HG02588 (cell line): ENCODE results near the gene ZBED5.
"Not testable (repeated sequence)": the region's sequence is repeated elsewhere in the genome, so short reads cannot be mapped to it uniquely, and the experiment has no call there.

Experiments used
- ATAC-seq: cut with Tn5 transposase; IDR thresholded peaks from one replicate; pipeline ENCODE4 v1.9.1; 2021; ENCODE audit warnings: mild to moderate bottlenecking, moderate library complexity; ENCODE audit not compliant: unreplicated experiment

Gene ZBED5

DNA sequence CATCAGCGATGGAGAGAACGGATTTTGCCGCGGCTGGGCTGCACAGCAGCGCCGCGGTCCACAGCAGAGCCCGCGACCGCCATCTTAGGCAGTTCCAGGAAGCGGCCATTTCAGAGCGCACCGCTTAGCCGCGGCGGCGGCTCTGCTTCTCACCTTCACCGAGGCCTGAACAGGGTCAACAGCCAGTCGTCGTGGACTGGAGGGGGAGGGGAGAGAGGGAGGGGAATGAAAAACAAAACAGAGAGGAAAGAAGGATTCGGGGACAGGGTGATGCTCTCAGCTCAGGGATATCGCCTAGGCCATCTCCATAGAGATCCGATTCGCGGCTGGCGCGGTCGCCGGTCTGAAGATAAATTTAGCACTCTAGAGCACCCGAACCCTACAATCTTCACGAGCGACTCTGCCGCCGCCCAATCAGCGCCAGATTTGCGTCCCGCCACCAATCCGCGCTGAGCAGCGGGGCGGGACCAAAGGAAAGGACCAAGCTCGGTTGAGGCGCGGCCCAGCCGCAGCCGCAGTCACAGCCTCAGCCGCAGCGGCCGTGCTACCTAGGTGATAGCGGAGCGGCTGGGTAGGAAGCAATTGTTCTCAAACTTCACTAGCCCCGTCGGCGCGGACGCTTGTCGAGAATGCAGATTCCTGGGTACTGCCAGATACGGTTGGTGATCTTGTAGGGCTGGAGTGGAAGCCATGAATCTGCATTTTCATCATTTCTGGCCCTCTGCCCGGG lies at the start of gene ZBED5:
Gene ZBED5, minus strand, starts transcription at position 345 of the 730 bp plus-strand sequence. CDS start 3,108 bp downstream, outside the sequence.
- ATAC-seq = peak; percentile 88

DNA sequence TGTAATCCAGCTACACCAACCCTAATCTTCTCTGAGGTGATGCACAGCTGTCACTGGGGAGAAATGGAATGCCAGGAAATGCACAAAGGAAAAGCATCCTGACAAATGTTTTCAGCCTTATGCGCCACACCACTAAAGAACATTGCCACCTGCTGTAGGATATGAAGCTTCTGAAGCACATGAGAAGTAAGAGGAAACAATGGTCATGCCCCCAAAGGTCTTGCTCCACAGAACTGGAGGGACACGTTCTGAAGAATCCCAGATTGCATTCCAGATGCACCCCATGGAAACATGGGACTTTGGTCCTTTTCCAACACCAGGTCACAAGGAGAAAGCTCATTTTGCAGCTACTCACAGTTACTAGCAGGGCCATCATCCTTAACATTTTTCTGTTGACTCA lies 48.7 kb upstream of the ZBED5 start:
- ATAC-seq = no peak

DNA sequence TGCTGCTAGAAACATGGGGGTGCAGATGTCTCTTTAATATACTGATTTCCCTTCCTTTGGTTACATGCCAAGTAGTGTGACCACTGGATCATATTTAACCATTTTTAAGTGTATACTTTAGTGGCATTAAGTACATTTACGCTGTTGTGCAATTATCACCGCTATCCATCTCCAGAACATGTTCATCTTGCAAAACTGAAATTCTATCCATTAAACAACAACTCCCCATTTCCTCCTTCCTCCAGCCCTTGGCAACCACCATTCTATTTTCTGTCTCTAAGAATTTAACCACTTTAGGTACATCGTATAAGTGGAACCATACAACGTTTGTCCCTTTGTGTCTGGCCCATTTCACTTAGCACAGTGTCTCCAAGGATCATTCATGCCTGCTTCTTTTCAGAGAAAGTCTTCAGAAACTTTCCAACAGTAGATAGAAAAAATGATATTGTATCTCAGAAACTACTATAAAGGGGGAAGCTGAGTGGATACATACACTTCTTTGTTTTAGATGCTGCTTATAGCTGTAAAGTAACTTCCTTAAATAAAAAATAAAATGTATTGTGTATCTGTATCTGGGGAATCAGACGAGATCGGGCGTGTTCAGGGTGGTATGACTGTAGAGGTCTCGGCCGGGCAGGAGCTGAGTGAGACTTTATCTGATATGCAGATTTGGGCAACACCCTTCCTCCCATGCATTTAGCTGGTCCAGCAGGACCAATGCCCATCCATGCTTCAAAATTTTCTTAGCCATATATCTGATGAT lies 44.6 kb upstream of the ZBED5 start:
- no peak for ATAC-seq

DNA sequence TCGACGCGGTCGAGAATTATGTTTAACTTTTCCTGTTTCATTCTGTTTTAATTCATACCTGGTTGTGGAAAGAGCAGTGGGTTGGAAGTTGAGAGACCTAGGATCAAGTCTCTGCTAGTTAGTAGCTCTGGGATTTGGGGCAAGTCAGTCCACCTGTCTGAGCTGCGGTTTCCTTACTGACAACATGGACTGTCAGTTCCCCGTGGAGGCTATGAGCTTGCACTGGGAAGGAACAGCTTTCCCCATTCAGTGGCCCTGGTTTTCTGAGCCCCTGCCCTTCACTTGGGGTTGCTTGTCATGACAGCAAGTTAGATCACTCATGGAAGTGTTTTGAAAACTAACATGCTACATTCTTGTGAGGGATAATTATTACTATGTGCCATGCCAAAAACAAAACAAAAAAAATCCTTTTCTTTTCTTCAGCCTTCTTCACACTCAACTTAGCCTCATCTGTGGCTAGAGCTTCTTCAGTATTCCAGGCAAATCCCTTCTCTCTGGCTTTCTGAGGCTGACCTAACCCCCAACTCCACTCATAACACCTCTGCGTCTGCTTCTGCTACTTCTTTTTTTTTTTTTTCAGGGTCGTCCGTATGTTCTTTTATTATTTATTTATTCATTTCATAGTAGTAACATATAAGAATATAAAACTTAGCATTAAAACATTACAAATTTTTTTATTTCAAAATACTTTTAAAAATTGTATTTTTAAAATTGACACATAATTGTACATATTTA lies 43.0 kb upstream of the ZBED5 start:
- no peak for ATAC-seq

DNA sequence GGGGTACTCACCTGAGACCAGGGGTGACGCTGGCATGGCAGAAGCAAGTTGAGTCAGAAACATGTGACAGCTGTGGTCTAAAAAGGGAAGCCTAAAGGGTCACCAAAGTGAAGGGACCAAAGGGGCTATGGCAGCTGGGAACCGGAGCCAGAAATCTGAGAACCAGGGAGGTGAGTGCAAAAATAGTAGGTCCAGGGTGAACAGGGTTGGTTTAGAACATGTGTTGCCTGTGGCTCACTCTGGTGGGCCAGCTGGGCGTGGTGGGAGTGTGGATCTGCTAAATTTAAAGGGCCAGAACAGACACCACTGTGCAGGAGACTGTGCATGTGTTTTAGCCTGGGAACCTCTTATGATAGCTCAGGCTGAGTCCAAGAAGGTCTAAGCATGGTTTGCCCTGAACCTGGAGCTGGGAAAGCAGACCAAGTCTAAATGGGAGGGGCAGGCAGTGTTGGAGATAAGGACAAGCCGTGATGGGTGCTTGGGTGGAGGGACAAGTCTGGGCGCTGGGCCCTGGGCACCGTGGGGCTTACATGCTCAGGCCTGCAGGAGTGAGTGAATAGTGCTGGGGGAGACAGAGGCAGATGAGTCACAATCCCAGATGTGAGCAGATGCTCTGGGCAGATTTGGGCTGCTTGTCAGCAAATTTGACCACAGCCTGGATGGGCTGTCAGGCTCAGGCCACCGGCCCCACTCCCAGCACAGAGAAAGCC lies 41.4 kb upstream of the ZBED5 start:
- ATAC-seq = no peak

DNA sequence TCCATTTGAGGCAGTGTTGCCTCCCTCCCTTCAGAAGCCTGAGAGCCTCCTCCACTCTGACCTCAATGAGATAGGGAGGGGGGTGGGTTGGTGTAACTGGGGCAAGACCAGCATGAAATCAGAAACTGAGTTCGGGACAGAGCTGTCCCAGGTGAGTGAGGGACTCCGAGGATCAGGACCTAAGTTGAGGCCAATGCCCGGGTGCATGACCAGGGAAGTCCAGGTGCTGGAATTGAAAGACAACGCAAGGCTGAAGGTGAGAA lies 40.8 kb upstream of the ZBED5 start:
- ATAC-seq = no peak

DNA sequence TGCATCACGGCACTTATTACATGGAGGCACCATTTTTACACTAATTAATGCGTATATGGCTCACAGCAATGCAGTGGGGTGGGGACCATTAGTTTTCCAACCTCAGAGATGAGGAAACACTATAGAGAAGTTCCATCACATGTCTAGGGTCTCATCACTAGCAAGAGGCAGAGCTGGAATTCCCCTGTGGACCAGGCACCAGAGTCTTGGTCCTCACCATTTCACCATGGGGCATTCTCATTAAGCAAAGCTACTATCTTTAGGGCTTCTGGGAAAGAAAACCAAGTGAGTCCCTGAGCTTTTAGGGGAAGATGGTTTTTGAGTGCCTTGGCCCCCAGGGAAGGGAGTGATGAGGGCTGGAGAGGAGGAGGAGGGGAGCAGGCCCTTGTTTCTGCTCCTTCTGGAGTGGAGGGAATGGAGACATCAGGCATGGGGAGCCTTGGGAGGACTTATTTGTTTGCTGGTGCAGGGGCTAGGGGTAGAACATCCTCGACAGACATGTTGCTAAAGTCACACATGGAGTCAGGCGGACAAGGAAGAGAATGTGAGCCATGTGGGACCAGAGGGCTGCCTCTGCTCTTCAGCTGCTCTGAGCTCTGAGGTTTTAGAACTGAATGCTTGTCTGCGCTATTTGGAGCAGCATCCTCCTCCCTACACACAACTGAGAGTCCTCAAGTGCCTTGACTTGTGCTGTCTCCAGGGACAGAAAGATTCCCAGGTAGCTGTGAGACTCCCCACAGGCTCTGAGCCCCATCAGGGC lies 40.3 kb upstream of the ZBED5 start:
- no peak for ATAC-seq

DNA sequence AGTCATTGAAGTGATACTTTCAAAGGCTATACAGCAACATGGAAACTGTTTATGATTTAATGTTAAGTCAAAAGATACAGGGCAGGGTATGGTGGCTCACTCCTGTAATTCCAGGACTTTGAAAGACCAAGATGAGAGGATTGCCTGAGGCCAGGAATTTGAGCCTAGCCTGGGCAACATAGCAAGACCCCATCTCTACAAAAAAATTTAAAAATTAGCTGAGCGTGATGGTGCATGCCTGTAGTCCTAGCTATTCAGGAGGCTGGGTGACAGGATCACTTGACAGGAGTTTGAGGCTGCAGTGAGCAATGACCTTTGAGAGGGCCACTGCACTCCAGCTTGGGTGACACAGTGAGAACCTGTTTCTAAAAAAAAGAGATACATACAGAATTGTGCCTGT lies 39.3 kb upstream of the ZBED5 start:
- no peak for ATAC-seq

DNA sequence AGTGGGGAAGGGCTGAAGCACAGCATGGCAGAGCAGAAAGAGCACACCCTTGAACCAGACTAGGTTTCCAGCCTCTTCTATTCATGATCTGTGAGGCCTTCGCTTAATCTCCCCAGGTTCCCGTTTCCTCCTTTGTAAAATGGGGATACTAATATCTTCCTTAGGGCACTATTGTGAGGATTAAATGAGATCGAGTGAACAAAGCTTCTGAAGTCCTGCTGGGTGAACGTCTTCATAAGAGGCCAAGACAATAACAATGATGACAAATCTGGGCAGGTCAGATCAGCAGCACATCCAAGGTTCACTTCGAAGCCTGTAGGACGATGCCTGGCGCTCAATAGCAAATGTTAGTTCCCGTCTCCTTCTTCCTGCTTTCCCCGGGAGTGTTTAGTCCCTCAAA lies 38.6 kb upstream of the ZBED5 start:
- ATAC-seq = no peak

DNA sequence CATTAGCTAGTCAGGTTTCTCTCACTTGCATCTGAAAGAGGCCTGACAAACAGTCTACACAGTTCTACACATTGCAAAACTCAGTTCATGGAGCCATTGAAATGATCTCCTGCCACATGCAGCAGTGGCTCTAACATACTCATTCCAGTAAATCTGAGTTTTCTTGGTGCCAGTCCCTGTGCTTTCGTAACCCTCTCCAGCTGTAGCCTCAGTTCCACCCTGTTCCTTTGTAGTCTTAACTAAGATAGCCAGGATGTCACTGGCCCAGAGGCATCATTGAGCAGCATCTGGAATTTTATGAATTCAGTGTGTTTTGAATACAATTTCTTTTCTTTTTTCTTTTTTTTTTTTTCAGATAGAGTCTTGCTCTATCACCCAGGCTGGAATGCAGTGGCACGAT lies 37.4 kb upstream of the ZBED5 start:
- no peak for ATAC-seq

DNA sequence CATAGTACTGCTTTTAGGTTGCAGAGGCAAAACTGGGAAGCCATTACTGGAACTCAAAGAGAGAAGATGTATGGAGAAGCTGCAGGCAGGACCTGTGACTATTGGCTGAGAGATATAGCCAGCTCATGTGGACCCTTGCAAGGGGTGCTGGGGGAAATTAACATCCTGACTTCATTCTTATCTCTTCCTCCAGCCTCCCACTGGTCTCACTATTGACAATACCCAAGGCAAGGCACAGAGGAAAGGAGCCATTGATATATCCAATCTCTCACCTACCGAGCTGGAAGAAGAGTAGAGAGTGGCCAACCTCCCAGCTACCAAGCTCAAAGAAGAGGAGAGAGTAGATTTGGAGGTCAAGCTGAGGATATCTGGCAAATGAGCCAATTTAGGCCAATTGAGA lies 36.8 kb upstream of the ZBED5 start:
- ATAC-seq = no peak

DNA sequence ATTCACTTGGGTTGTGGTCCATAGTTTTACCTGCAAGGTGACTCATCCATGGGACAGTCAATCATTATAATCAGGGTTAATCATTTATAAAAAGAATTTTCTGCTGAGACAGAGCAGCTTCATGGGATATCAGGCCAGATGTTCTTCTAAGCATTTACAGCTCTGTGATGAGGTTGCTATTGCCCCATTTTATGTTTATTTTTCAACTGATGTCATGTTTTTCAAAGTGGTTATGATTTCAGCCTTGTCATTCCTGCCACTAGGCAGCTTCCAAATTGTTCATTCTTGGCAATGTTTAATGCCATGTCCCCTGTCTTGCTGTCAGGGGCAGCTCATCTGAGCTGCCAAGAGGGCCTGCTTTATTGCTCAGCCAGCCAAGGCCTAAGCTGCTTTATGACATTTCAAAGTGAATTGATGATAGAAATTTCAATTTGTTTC lies 35.9 kb upstream of the ZBED5 start:
- no peak for ATAC-seq

DNA sequence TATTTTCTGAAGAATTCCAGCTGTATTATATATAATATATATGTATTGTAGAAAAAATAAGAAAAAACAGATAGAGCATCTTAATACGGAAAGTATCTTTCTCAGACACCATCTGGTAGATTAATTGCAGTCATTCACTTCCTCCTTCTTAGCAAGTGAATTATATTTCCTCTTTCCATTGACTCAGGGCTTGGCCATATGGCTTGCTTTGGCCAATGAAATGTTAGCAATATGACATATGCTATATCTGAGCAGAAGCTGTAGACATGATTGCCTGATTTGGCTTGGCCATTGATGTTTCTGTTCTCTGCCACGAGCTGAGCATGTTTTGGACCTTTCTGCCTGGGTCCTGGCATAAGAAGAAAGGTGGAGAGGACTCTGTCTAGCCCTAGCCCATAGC lies 34.4 kb upstream of the ZBED5 start:
- ATAC-seq = no peak

DNA sequence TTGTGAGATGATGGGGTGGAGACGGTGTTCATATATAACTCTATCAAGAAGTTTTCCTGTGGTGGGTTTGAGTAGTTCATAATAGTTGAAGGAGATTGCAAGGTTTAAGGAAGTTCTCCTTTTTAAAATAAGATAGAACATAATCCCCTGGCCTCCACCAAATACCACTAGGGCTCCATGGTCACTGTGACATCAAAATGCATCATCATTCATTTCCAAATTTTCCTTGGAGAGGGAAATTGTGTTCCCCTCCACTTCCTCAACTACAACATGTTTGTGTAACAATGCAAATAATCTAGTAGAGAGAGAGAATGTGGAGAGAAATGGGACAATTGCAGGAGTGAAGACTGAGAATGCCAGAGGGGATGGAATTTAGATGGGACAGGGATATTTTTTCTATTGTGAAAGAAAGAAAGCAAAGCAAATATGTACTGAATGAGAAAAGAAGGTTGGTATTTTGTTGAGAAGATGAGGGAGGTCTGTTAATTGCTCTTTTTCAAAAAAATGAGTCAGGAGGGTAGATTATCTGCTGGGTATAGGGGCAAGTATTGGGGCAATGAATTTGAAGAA lies 33.4 kb upstream of the ZBED5 start:
- no peak for ATAC-seq

DNA sequence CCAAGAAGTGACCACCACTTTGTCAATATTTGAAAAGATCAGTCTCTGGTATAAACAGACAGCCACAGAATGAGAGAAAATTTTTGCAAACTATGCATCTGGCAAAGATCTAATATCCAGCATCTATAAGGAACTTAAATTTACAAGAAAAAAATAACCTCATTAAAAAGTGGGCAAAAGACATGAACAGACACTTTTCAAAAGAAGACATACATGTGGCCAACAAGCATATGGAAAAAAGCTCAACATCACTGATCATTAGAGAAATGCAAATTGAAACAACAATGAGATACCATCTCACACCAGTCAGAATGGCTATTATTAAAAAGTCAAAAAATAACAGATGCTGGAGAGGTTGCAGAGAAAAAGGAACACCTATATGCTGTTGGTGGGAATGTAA lies 32.2 kb upstream of the ZBED5 start:
- not testable (repeated sequence) for ATAC-seq

DNA sequence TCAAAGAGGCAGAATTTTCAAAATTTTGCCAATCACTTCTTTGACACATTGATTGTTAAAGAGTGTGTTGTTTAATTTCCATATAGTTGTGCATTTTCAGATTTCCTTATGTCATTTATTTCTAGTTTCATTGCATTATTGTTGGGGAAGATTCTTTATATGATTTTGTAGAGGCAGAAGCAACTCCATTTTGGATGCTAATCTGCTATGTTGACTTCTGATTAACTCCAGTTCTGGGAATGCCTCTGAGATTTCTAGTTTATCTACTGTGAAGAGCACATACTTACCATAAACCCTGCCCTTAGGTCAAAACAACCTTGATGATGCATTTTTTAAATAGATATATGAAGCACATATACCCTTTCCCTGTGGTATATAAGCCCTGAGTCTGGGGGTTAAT lies 29.5 kb upstream of the ZBED5 start:
- ATAC-seq = no peak

DNA sequence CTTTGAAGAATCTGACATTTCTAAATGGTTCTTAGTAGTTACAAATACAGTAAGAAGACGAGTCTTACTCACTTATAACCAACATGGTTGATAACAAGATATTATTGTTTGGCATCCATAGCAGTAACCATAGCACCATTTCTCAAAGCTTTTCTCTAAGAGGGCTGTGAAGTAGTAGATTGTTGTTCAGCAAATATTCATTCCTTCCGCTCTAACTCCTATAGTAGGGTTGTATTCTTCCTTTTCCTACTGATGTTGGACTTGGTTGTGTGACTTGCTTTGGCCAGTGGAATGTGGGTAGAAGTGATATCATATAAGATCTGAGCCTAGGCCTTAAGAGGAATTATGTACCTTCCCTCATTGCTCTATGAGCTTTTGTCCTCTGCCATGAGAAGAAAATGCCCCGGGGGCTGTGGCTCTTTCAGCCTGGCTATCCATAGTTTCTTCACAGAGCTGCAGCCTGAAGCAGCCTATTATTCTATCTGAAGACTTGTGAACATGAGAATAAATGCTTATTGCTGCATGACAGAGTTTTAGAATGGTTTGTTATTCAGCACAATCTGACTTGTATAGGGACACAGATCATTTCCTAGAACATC lies 28.9 kb upstream of the ZBED5 start:
- no peak for ATAC-seq

DNA sequence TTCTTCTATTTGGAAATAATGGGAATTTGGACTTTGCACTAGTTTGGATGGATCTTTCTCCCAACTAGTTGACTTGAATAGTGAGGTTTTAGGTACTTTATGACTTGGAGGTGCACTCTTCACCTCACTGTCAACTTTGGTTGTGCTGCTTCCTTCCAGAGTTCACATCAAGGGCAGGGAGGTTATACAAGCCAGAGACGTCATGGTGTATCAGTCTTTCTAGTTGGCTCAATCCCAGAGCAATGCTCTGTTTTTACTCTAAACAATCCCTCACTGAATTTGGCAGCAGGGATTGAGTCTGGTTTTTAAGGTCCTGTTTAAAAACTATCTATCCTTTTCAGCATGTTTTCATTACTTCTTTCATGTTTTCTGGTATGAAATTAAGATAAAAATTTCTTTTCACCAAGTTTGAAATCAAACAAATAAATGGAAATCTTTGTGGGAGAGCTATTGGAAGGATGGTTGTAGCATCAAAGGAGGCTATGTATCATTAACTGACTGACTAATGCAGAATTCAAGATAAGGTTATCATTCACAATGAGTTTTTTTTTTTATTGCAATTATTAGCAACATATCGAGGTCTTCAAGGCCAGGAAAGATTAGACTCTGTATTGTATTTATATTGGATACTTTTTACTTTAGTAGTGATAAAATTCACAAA lies 28.0 kb upstream of the ZBED5 start:
- no peak for ATAC-seq

DNA sequence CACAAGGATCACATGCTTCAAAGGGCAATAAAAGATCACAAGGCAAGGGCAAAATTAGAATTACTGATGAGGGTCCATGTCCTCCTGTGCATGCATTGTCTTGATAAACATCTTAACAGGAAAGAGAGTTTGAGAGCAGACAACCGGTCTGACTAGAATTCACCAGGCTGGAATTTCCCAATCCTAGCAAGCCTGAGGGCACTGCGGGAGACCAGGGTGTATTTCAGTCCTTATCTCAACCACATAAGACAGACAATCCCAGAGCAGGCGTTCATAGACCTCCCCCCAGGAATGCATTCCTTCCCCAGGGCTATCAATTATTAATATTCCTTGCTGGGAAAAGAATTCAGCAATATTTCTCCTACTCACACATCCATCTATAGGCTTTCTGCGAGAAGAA lies 26.4 kb upstream of the ZBED5 start:
- ATAC-seq = not testable (repeated sequence)
